H1 (cell line): ENCODE measurements around the gene NBAS. TPM values are rescaled to one million over a fixed set of nuclear protein-coding genes. Genes with fewer than 3 reads are reported as not detected.

Experiments used
- RAD21 ChIP-seq, 2 experiments: IDR thresholded peaks in 1 of 2; conservative IDR thresholded peaks in 1 of 2; 2 replicates each; pipeline ENCODE4 v1.6.1; 2011; ENCODE audit warnings: low read depth in 2 of 2, low read length in 2 of 2, improper control_type of control experiment in 1 of 2, inconsistent platforms in 1 of 2, mild to moderate bottlenecking in 1 of 2, moderate library complexity in 1 of 2
- YY1 ChIP-seq: IDR thresholded peaks from 2 replicates; pipeline ENCODE4 v1.6.1; 2011; ENCODE audit warnings: low read depth, mild to moderate bottlenecking, low read length
- polyA plus RNA-seq, 7 experiments: library from polyadenylated mRNA; depleted of rRNA in 3 of 7; stranded (reverse) in 5 of 7; unstranded in 2 of 7; fragments of >200 nt in 5 of 7; fragments of 200-250 nt in 2 of 7; gene quantifications; 1 replicate in 5 of 7; 2 replicates in 1 of 7; 4 replicates in 1 of 7; pipeline versions ENCODE4 v1.2.1 to v1.2.3, GENCODE V29; 2011 to 2013; ENCODE audit warnings: missing spikeins in 2 of 7, mixed read lengths in 2 of 7
- total RNA-seq: library from RNA; stranded (reverse); fragmentation: NEBNext Ultra II Directional; extraction: Animal tissue kit (Norgen Biotek cat#: 25700); gene quantifications from 2 replicates; pipeline ENCODE4 v1.2.1, GENCODE V29; 2021

The NBAS gene
- total and polyA plus RNA-seq, 2 of the 8 experiments (the other 6 are each of a cell fraction or from before 2014, with no cell fraction given) = 19.6 to 34.8 TPM

DNA sequence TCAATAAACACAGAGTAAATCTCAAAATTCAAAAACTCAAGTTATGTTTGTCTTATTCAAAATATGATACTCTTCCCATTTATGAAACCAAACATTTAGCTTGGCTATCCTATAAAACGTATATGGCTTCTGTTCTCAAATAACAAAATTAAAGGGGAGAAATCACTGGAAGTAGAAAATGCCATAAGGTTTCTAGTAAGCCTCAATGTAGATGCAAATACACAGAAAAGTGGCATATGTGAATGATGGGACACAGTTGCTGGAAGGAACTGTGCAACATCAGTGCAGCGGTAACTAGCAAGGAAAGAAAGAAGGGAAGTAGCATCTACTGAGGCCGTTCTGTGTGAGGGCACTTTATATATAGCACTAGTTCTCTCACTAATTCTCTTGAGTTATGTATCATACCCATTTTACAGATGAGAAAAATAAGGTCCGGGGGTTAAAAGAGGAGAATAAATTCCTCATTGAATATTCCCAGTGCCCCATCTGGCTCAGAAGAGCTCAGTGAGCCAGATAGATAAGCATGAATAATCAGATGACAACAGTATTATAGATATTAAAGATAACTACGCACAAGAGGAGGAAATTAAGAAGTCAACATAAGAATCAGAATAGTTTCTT lies 27.2 kb downstream of the NBAS start (continued):
- TF ChIP-seq RAD21 (IDR thresholded peaks at IDR 0.05 in 1 of 2, conservative IDR thresholded peaks at IDR 0.05 in 1 of 2; ENCODE audit: low read depth in 2 of 2, low read length in 2 of 2) (no peak), YY1 (no peak)
